ENCODE results near the gene SEMA5B.

- TF ChIP-seq POLR2A (IDR thresholded peaks at IDR 0.05) (no peak), CTCF (IDR thresholded peaks at IDR 0.05) (no peak), POLR2AphosphoS5 (IDR thresholded peaks at IDR 0.05) (no peak)
Observed at GRCh38 chr3:123053107-123053506, 25.5 kb upstream of the SEMA5B start.
